ENCODE measurements around the gene ADGRG4.
"Not testable (repeated sequence)": the region's sequence is repeated elsewhere in the genome, so short reads cannot be mapped to it uniquely, and the experiment has no call there.

The ADGRG4 gene

GRCh38 chrX:136300721-136301120 is at the start of gene ADGRG4:
Gene ADGRG4 (plus strand): TSS chrX:136300963. CDS start chrX:136308778, 7,815 bp downstream.
- not testable (repeated sequence) for DNase-seq (ENCODE audit: low read depth in 2 of 3, low spot score in 1 of 3)

DNA sequence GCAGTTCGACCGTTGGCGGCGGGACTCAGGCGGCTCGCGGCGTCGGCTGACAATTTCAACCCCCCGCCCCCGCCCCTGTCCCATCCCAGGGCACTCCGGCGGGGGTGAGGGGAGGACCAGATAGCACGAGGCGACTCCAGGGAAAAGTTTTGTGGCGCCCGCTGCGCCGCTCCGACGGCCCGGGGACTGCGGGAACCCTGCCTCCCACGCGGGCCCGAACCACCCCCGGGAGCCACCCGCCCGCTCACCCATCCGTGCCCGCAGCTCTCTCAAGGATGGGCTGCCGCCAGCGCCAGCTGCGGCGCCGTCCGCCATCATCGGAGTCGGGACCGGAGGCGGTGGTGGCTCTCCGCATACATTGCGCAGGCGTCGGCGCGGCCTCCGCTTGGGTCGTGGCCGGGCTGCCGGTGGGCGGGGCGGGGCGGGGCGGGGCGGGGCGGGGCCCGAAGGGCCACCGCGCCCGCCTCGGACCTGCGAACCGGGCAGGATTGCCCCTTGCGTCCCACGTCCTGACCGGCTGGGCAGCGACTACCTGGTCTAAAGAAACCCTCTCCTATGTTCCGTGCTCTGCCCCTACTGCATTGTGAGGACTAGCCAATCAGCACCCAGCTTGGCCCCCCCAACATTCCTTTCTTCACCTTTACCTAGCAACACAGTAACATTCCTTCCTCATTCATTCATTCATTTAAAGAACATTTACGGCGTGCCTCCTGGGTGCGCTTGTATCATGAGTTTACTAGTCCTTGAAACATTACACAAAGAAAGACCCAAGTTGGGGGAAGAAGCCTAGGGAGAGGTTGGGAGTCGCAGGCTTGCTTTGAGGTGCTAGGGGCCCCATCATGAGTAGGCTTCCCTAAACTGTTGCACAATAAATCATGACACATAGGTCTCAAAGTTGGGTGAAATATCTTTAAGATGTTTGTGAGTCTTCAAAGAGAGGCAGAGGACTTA is 49.4 kb upstream of the ADGRG4 start, which contains the start of gene MAP7D3:
MAP7D3 (minus strand) TSS at position 360 of the 951 bp plus-strand sequence; CDS start at position 318, 42 bp downstream.
- peak; percentile 32 to 54 (median 32) for DNase-seq (ENCODE audit: low read depth in 2 of 3, low spot score in 1 of 3)

DNA sequence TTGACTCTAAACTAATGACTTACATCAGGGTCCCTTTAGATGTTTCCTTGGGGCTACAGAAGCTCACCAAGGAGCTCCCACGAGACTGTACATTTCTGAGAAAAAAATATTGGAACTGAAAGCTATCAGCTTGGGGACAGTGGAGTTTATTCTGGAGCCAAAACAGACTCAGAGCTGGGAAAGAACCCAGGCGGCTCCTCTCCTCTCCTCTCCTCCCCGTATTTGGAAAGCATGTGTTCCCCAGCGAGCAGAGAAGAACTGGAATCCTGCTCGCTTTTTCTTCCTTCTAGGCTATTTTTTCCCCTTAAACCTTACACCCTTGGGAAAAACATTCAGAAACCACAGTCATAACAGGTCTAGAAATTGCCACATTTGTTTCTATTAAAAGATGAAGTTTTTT is 45.2 kb upstream of the ADGRG4 start:
- no peak for DNase-seq (ENCODE audit: low read depth in 2 of 3, low spot score in 1 of 3)

DNA sequence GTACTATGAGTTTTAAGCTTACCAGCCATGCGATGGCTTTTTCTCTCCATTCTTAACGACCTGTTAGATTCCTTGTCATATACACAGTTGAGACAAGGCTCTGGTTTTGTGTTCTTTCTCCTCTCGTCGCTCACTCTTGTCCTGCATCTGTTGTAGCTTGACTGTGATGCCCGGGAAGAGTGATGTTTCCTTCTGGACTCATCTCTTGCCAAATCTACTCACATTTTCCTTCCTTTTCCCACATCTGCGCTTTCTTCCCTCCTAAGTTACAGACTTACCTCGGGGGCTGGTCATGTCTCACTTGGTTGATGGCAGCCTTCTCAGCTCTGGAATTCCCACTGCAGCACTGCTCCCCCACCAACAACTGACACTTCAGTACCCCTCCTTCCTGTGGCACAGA is 44.7 kb upstream of the ADGRG4 start:
- no peak for DNase-seq (ENCODE audit: low read depth in 2 of 3, low spot score in 1 of 3)

DNA sequence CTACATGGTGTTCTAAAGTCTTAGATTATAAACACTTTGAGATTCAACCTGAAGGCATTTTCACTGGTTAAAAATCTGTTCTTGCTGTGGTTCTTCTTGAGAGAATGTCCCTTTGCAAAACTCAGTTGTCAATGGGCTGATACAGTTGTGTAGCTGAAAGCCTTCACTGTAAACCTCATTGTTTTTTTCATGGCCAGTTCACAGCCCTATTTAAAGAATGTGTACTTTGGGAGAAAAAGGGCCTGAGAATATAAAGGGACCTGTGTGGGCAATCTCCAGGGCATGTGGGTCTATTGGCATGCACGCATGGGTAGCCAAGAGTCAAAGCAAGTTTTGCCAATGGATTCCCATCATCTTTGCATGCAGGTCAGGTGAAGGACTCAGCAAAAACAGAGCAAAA is 41.8 kb upstream of the ADGRG4 start:
- no peak for DNase-seq (ENCODE audit: low read depth in 2 of 3, low spot score in 1 of 3)

DNA sequence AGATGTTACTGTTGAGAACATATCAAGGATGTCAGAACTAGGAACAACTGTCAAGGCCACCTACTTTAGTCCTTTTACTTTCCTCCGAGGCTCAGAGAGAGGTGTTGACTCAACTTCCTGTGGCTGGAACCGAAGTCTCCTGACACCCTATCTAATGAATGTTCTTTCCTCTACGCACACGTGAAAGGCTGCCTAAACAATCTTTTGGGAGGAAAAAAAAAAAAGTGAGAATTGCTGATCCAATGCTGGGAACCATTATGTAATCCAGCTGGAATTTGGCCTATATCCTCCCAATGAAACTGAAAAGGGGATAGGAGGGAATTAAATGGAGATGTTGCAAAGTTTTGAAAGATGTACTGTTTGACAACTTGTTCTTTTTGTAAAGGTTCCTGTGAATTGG is 41.2 kb upstream of the ADGRG4 start:
- DNase-seq (ENCODE audit: low read depth in 2 of 3, low spot score in 1 of 3), result no peak

GRCh38 chrX:136260776-136261175 is 40.0 kb upstream of the ADGRG4 start:
- DNase-seq (ENCODE audit: low read depth in 2 of 3, low spot score in 1 of 3), result no peak

DNA sequence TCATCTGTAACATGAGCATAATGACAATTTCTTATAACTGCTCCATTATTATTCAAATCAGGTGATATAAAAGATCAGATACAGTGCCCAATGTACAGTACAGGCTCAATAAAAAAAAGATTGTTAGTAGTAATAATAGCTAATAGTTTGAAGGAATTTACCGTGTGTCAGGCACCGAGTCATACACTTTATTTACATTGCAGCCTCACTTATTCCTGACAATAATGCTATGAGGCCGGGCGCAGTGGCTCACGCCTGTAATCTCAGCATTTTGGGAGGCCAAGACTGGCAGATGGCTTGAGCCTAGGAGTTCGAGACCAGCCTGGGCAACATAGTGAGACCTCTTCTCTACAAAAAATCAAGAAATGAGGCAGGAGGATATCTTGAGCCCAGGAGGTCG is 39.4 kb upstream of the ADGRG4 start:
- no peak for DNase-seq (ENCODE audit: low read depth in 2 of 3, low spot score in 1 of 3)

DNA sequence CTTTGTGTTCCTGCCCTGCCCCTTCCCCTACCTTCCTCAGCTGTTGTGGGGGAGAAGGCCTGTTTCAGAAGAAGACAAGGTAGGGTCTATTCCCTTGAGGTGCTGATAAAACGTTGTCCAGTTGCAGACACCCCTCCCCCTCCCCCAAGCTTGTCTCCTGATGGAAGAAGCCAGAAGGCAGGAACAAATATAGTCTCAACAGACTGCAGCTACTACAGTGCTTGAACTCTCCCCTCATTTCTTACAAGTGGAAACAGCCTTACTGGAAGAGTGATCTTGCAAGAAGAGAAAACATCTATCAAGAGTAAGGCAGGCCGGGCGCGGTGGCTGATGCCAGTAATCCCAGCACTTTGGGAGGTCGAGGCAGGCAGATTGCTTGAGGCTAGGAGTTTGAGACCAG is 38.5 kb upstream of the ADGRG4 start:
- no peak for DNase-seq (ENCODE audit: low read depth in 2 of 3, low spot score in 1 of 3)

GRCh38 chrX:136262812-136263315 is 37.9 kb upstream of the ADGRG4 start:
- DNase-seq (ENCODE audit: low read depth in 2 of 3, low spot score in 1 of 3), result no peak

GRCh38 chrX:136266828-136267227 is 33.9 kb upstream of the ADGRG4 start:
- DNase-seq (ENCODE audit: low read depth in 2 of 3, low spot score in 1 of 3), result no peak

- DNase-seq (ENCODE audit: low read depth in 2 of 3, low spot score in 1 of 3), result peak; percentile 4 to 56 (median 14)
Observed at GRCh38 chrX:136268051-136269048, 32.4 kb upstream of the ADGRG4 start.

GRCh38 chrX:136269921-136270320 is 30.8 kb upstream of the ADGRG4 start:
- DNase-seq (ENCODE audit: low read depth in 2 of 3, low spot score in 1 of 3), result no peak

DNA sequence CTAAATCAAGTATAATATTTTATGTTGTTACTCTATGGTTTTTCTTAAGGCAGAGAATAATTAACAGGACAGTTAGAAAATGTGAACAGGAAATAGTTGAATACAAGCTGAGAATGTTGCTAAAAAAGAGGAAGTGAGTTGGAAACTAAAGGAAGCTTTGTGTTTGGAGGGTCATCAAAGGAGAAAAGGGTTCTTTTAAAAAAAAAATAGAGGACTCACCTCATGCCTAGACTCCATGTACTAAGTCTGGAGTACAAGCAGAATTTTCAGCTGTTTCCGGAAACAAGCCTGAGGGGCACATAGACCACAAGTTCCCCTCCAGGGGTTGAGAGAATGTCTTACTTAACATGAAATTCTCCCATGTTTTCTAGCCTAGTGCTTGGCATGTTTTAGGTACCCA is 29.5 kb upstream of the ADGRG4 start:
- no peak for DNase-seq (ENCODE audit: low read depth in 2 of 3, low spot score in 1 of 3)

DNA sequence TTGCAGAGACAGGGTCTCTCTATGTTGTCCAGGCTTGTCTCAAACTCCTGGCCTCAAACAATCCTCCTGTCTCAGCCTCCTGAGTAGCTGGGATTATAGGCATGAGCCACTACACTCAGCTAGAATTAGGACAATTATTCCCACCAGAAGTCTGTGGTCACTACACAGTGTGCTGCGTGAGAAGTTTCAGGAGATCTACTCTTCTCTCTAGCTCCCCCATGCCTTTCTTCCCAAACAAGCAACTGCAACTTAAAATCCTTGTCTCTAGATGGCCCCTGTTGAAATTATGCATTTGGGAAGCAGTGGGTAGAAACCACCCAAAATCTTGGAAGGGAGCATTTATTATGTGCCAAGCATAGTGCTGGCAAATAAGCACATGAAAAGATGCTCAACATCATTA is 28.4 kb upstream of the ADGRG4 start:
- DNase-seq (ENCODE audit: low read depth in 2 of 3, low spot score in 1 of 3), result no peak

- DNase-seq (ENCODE audit: low read depth in 2 of 3, low spot score in 1 of 3), result no peak
Observed at GRCh38 chrX:136273986-136274385, 26.8 kb upstream of the ADGRG4 start.

- DNase-seq (ENCODE audit: low read depth in 2 of 3, low spot score in 1 of 3), result no peak
Observed at GRCh38 chrX:136275553-136275952, 25.2 kb upstream of the ADGRG4 start.

DNA sequence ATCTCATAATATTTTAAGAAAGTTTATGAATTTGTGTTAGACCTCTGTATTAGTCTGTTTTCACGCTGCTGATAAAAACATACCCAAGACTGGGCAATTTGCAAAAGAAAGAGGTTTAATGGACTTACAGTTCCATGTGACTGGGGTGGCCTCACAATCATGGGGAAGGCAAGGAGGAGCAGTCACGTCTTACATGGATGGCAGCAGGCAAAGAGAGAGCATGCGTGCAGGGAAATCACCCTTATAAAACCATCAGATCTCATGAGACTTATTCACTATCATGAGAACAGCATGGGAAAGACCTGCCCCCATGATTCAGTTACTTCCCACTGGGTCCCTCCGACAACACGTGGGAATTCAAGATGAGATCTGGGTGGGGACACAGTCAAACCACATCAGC is 14.4 kb upstream of the ADGRG4 start:
- DNase-seq (ENCODE audit: low read depth in 2 of 3, low spot score in 1 of 3), result not testable (repeated sequence)

- no peak for DNase-seq (ENCODE audit: low read depth in 2 of 3, low spot score in 1 of 3)
Observed at GRCh38 chrX:136291824-136292223, 8.9 kb upstream of the ADGRG4 start.

GRCh38 chrX:136292656-136293055 is 8.1 kb upstream of the ADGRG4 start:
- DNase-seq (ENCODE audit: low read depth in 2 of 3, low spot score in 1 of 3), result no peak

GRCh38 chrX:136295380-136295779 is 5.4 kb upstream of the ADGRG4 start:
- DNase-seq (ENCODE audit: low read depth in 2 of 3, low spot score in 1 of 3), result no peak
